Measurements from ENCODE around the gene ACBD6.
"Not testable (repeated sequence)": the region's sequence is repeated elsewhere in the genome, so short reads cannot be mapped to it uniquely, and the experiment has no call there.

The ACBD6 gene

DNA sequence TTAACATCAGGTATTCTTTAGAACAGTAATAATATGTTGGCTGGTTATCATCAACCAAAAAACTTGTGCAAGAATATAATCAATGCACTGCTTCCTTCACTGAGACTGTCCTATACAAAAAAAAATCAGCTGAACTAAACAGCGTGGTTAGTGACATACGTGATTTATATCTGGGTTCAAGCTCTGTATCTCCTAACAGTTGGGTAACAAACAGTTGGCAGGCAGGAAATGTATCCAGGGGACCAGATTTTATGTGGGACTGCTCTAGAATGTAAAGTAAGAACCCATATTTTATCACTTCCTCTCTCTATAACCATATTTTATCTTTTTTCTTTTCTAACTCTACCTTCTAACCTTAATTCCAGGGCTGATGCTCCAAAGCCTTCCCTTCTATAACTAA is 8.0 kb downstream of the ACBD6 start:
- H3K27ac Mint-ChIP-seq = no peak overlapping the region
- no peak overlapping the region for H3K4me3 Mint-ChIP-seq
- no peaks in the 10 kb centered on the region for H3K9me3 Mint-ChIP-seq
- peaks cover 35% of the 10 kb centered on the region for H3K36me3 Mint-ChIP-seq (ENCODE audit: low read depth)
- intact Hi-C loops (cut with micrococcal nuclease) = no loop called here
- no peaks in the 10 kb centered on the region for H3K27me3 Mint-ChIP-seq
- H3K4me1 Mint-ChIP-seq (ENCODE audit: low read depth) = peaks cover 8% of the 10 kb centered on the region

DNA sequence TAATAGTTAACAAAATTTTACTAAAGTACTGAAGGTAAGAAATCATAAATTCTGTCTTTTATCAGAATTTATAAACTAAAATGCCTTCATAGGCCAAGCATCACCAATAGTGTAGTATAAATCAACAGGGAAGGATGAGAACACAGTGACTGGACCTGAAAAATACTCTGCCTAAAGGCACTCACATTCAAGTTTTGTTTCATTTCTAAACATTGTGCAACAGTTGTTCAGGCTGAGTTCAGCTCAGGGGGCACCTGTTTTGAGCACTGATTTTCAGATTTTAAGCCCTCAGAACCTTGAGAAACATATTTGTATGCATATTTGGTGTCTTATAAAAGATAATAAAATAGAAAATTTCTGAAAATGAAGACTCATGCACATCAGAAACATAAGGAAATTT is 12.4 kb downstream of the ACBD6 start:
- intact Hi-C loops (cut with micrococcal nuclease) = no loop called here
- H3K27me3 Mint-ChIP-seq = no peaks in the 10 kb centered on the region
- no peak overlapping the region for H3K27ac Mint-ChIP-seq
- H3K36me3 Mint-ChIP-seq (ENCODE audit: low read depth) = peaks cover 63% of the 10 kb centered on the region
- H3K9me3 Mint-ChIP-seq = no peaks in the 10 kb centered on the region
- H3K4me3 Mint-ChIP-seq = no peak overlapping the region
- peaks cover 7% of the 10 kb centered on the region for H3K4me1 Mint-ChIP-seq (ENCODE audit: low read depth)

DNA sequence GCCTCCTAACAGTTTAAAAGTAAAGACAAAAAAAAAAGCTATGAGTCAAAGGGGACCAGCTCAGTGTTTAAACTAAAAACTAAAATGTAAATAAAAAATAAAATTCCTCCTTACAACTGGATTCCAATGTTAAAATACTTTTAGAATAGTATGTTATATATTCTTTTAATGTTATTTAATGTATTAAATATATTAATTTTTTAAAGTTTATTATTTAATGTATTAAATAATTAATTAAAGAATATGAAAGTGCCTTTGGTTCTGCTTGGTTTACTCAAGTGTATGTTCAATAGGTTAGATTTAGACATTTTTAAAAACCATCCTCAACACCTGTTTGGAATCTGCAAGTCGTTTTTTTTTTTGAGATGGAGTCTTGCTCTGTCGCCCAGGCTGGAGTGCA is 13.1 kb downstream of the ACBD6 start:
- Mint-ChIP-seq H3K27me3 (no peaks in the 10 kb centered on the region), H3K4me1 (ENCODE audit: low read depth) (peaks cover under 1% of the 10 kb centered on the region), H3K9me3 (no peaks in the 10 kb centered on the region), H3K4me3 (no peak overlapping the region), H3K36me3 (ENCODE audit: low read depth) (peaks cover 58% of the 10 kb centered on the region), H3K27ac (no peak overlapping the region)
- intact Hi-C loops (cut with micrococcal nuclease) = no loop called here

DNA sequence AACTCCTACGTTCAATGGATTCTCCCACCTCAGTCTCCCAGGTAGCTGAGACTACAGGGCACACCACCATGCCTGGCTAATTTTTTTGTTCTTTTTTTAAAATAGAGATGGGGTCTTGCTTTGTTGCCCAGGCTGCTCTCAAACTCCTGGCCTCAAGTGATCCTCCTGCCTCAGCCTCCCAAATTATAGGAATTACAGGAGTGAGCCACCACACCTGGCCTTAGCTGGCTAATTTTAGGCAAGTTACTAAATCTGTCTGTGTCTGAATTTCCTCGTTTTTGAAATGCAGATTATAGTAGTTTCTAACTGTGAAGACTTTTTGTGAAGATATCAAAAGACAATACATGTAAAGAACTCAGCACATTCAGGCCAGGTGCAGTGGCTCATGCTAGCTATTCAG is 13.7 kb downstream of the ACBD6 start:
- Mint-ChIP-seq H3K9me3 (no peaks in the 10 kb centered on the region), H3K27ac (no peak overlapping the region), H3K4me3 (no peak overlapping the region), H3K27me3 (no peaks in the 10 kb centered on the region), H3K4me1 (ENCODE audit: low read depth) (no peaks in the 10 kb centered on the region), H3K36me3 (ENCODE audit: low read depth) (peaks cover 53% of the 10 kb centered on the region)
- intact Hi-C loops (cut with micrococcal nuclease) = no loop called here

DNA sequence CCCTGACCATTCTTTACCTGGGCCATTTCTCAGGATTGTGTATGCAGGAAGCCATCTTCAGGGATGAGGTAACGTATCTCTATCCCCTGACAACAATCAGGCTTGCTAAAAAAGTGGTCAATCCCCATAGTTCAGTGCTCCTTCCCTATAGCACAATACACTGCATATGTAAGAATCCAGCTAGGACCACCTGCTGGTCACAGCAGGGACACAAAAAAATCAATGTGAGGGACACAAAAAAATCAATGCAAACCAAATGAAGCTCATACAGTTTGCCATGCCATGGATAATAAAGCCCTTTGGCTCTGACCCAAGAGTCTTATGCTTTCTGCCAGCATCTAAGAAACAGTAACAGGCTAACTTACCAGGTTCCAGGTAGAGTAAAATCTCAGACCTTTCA is 16.3 kb downstream of the ACBD6 start:
- H3K27ac Mint-ChIP-seq = no peak overlapping the region
- H3K4me1 Mint-ChIP-seq (ENCODE audit: low read depth) = peaks cover 6% of the 10 kb centered on the region
- H3K4me3 Mint-ChIP-seq = no peak overlapping the region
- no peaks in the 10 kb centered on the region for H3K9me3 Mint-ChIP-seq
- peaks cover 39% of the 10 kb centered on the region for H3K36me3 Mint-ChIP-seq (ENCODE audit: low read depth)
- H3K27me3 Mint-ChIP-seq = no peaks in the 10 kb centered on the region
- intact Hi-C loops (cut with micrococcal nuclease) = no loop called here

- Mint-ChIP-seq H3K4me3 (no peak overlapping the region), H3K27me3 (no peaks in the 10 kb centered on the region), H3K27ac (no peak overlapping the region), H3K9me3 (no peaks in the 10 kb centered on the region), H3K4me1 (ENCODE audit: low read depth) (peaks cover 6% of the 10 kb centered on the region), H3K36me3 (ENCODE audit: low read depth) (peaks cover 41% of the 10 kb centered on the region)
- intact Hi-C loops (cut with micrococcal nuclease) = loop anchor here (5.0 kb wide), 1 partner anchor 777 kb away; no protein-coding TSS in a partner anchor
Measured at GRCh38 chr1:180484490-180484889, 17.9 kb downstream of the ACBD6 start.

DNA sequence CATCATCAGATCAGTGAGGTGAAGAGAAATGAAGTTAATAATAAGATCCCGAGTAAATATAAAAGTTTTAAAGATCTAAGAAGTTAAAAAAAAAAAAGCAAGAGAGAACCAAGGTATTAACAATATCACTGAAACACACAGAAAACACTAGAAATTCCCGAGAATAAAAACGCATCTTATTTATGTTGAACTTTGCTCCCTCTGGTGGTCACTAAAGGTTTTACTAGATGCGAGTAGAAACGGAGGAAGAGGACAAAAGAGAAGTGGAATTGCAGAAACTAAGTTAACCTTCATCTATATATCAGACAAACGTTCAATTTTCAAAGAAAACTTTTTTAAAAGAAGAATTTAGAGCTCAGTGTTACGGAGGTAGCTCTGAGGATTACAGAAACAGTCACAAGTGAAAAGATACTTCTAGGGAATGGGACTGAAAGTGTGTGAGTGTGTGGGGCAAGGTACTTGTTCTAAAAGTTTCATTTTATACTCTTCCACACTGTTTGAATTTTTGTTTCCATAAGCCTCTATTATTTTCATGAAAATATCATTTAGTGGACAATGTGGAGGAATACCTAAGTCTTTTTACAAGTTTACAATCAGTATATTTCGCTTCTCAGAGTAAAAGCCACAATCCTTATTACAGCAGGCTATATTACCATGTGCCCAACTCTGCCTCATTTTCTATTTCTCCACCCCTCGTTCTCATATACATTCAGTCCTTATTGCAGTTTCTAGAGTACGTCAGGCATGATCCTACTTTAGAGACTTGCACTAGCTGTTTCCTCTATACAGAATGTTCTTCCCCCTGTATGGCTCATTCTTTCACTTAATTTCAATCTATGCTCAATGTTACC is 19.7 kb downstream of the ACBD6 start:
- Mint-ChIP-seq H3K36me3 (ENCODE audit: low read depth) (peaks cover 36% of the 10 kb centered on the region), H3K27ac (no peak overlapping the region), H3K27me3 (no peaks in the 10 kb centered on the region), H3K4me3 (no peak overlapping the region), H3K9me3 (no peaks in the 10 kb centered on the region), H3K4me1 (ENCODE audit: low read depth) (peaks cover 6% of the 10 kb centered on the region)
- intact Hi-C loops (cut with micrococcal nuclease) = loop anchor here (1.0 to 5.0 kb wide), 2 partner anchors 230 to 775 kb away; no protein-coding TSS in a partner anchor

GRCh38 chr1:180470031-180470430 is 32.3 kb downstream of the ACBD6 start:
- peaks cover 22% of the 10 kb centered on the region for H3K36me3 Mint-ChIP-seq (ENCODE audit: low read depth)
- no peaks in the 10 kb centered on the region for H3K27me3 Mint-ChIP-seq
- H3K27ac Mint-ChIP-seq = no peak overlapping the region
- no peaks in the 10 kb centered on the region for H3K4me1 Mint-ChIP-seq (ENCODE audit: low read depth)
- H3K4me3 Mint-ChIP-seq = no peak overlapping the region
- intact Hi-C loops (cut with micrococcal nuclease) = loop anchor here (10.0 kb wide), 1 partner anchor 95 kb away; no protein-coding TSS in a partner anchor
- H3K9me3 Mint-ChIP-seq = peaks cover 4% of the 10 kb centered on the region

- Mint-ChIP-seq H3K27me3 (no peaks in the 10 kb centered on the region), H3K4me3 (no peak overlapping the region), H3K36me3 (ENCODE audit: low read depth) (peaks cover 36% of the 10 kb centered on the region), H3K27ac (no peak overlapping the region), H3K4me1 (ENCODE audit: low read depth) (no peaks in the 10 kb centered on the region), H3K9me3 (peaks cover 21% of the 10 kb centered on the region)
- intact Hi-C loops (cut with micrococcal nuclease) = no loop called here
Measured at GRCh38 chr1:180468311-180468710, 34.1 kb downstream of the ACBD6 start.

GRCh38 chr1:180462102-180462501 is 40.3 kb downstream of the ACBD6 start:
- H3K27ac Mint-ChIP-seq = no peak overlapping the region
- H3K9me3 Mint-ChIP-seq = peaks cover 48% of the 10 kb centered on the region
- H3K36me3 Mint-ChIP-seq (ENCODE audit: low read depth) = peaks cover 57% of the 10 kb centered on the region
- H3K4me3 Mint-ChIP-seq = no peak overlapping the region
- intact Hi-C loops (cut with micrococcal nuclease) = no loop called here
- H3K4me1 Mint-ChIP-seq (ENCODE audit: low read depth) = no peaks in the 10 kb centered on the region
- no peaks in the 10 kb centered on the region for H3K27me3 Mint-ChIP-seq

- H3K27me3 Mint-ChIP-seq; H3K27ac Mint-ChIP-seq; H3K4me1 Mint-ChIP-seq (ENCODE audit: low read depth); H3K4me3 Mint-ChIP-seq; intact Hi-C loops (cut with micrococcal nuclease): not testable (repeated sequence)
- Mint-ChIP-seq H3K9me3 (peaks cover 48% of the 10 kb centered on the region), H3K36me3 (ENCODE audit: low read depth) (peaks cover 57% of the 10 kb centered on the region)
Measured at GRCh38 chr1:180461682-180462081, 40.7 kb downstream of the ACBD6 start.

DNA sequence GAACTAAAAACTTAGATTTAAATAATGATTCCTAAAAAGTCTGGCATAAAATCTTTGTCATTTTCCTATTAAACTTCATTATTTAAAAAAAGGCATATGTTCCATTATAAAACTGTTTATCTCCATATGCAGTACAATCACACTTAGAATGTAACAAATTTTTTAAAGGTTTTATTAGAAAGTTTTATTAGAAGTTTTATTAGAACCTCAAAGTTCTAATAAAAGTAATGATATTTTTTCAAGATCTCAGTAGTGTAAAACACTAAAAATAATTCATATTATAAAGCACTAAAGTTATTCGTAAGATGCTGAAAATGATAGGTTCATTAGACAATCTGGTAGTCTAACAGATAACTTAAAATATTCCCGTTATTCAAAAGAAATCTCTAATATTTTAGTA is 43.6 kb downstream of the ACBD6 start:
- Mint-ChIP-seq H3K36me3 (ENCODE audit: low read depth) (peaks cover 43% of the 10 kb centered on the region), H3K27ac (no peak overlapping the region), H3K9me3 (peaks cover 31% of the 10 kb centered on the region), H3K4me3 (no peak overlapping the region), H3K27me3 (no peaks in the 10 kb centered on the region), H3K4me1 (ENCODE audit: low read depth) (no peaks in the 10 kb centered on the region)
- intact Hi-C loops (cut with micrococcal nuclease) = no loop called here

DNA sequence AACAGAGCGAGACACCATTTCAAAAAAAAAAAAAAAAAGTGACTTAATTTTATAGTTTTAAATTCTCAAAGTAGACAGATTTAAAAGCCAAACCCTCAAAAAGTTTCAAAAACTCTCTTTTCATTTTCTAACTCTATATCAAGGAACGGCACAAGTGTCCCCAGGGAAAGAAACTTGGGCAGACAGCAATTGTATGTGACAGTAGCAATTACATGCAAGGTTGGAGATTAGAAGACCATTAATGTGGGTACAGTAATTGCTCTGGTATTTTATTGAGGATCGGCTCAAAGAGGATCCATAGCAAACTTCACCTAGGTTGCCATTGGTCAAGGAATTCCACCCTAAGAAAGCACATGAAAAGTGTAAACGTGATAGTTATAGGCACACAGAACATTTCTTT is 46.2 kb downstream of the ACBD6 start:
- peaks cover 26% of the 10 kb centered on the region for H3K9me3 Mint-ChIP-seq
- H3K36me3 Mint-ChIP-seq (ENCODE audit: low read depth) = peaks cover 37% of the 10 kb centered on the region
- no peaks in the 10 kb centered on the region for H3K27me3 Mint-ChIP-seq
- intact Hi-C loops (cut with micrococcal nuclease) = no loop called here
- H3K27ac Mint-ChIP-seq = no peak overlapping the region
- no peaks in the 10 kb centered on the region for H3K4me1 Mint-ChIP-seq (ENCODE audit: low read depth)
- H3K4me3 Mint-ChIP-seq = no peak overlapping the region

DNA sequence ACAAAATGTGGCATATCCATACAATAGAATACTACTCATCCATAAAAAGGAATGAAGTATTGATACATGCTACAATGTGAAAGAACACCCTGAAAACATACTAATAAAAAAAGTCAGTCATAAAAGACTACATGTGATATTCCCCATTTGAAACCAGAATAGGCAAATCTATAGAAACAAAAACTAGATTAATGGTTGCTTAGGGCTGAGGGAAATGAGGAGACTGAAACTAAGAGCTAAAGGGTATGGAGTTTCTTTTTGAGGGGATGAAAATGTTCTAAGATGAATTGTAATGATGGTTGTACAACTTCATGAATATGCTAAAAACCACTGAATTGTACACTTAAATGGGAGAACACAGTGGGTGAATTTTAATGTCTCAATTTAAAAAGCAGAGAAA is 50.9 kb downstream of the ACBD6 start:
- Mint-ChIP-seq H3K4me1 (ENCODE audit: low read depth) (no peaks in the 10 kb centered on the region), H3K4me3 (no peak overlapping the region), H3K9me3 (peaks cover 24% of the 10 kb centered on the region), H3K36me3 (ENCODE audit: low read depth) (peaks cover 39% of the 10 kb centered on the region), H3K27me3 (no peaks in the 10 kb centered on the region), H3K27ac (no peak overlapping the region)
- intact Hi-C loops (cut with micrococcal nuclease) = no loop called here

GRCh38 chr1:180444522-180444921 is 57.9 kb downstream of the ACBD6 start:
- intact Hi-C loops (cut with micrococcal nuclease) = no loop called here
- no peaks in the 10 kb centered on the region for H3K4me1 Mint-ChIP-seq (ENCODE audit: low read depth)

More at GRCh38 chr1:180444522-180444921, 57.9 kb downstream of the ACBD6 start:
- Mint-ChIP-seq H3K36me3 (ENCODE audit: low read depth) (peaks cover 10% of the 10 kb centered on the region), H3K4me3 (no peak overlapping the region), H3K27me3 (no peaks in the 10 kb centered on the region), H3K9me3 (peaks cover 15% of the 10 kb centered on the region), H3K27ac (no peak overlapping the region)
